SK-N-SH (cell line): ENCODE measurements around the gene CADM1. TPM values are rescaled to one million over a fixed set of nuclear protein-coding genes. Genes with fewer than 3 reads are reported as not detected.

Experiments
- CTCF ChIA-PET: fragments of 300-600, 350-600 bp; formaldehyde crosslinking; extraction: SDS; loops from one replicate; lab custom pipeline; 2021; lab: Yijun Ruan, JAX
- POLR2A ChIA-PET: fragments of 350-600 bp; sonication (Branson Sonifier 250); formaldehyde crosslinking; extraction: SDS; loops from one replicate; lab custom pipeline; 2020; ENCODE audit warnings: antibody characterized with exemption, inconsistent platforms; lab: Yijun Ruan, JAX
- DNase-seq: peaks from one replicate; pipeline ENCODE4 v3.0.0; 2012
- H2AFZ ChIP-seq: fragments of 200-600 bp; sonication (generic); 2 replicates; pipeline ENCODE4 v1.8.1; 2016; ENCODE audit warnings: antibody characterized with exemption, mild to moderate bottlenecking, low read depth
- H3F3A ChIP-seq: fragments of 200-600 bp; sonication (generic); replicated peaks from 2 replicates; pipeline ENCODE3; 2016; ENCODE audit warnings: antibody characterized with exemption, mild to moderate bottlenecking; ENCODE audit not compliant: insufficient read depth
- H3K27ac ChIP-seq, 2 experiments: fragments of 200-500 bp in 1 of 2; fragments of 200-600 bp in 1 of 2; sonication (Bioruptor generic) in 1 of 2; sonication (generic), shearing (Covaris generic) in 1 of 2; 2 replicates each; pipeline versions ENCODE4 v1.5.1 to v1.6.1; 2014 to 2016; ENCODE audit warnings: low read depth in 2 of 2, inconsistent platforms in 1 of 2, low read length in 1 of 2, mild to moderate bottlenecking in 1 of 2, mixed read lengths in 1 of 2
- H3K27me3 ChIP-seq: fragments of 200-600 bp; sonication (generic), shearing (Covaris generic); 2 replicates; pipeline ENCODE4 v1.6.1; 2016; ENCODE audit warnings: mixed run types; ENCODE audit not compliant: insufficient read depth
- H3K36me3 ChIP-seq, 2 experiments: fragments of 200-500 bp in 1 of 2; fragments of 200-600 bp in 1 of 2; sonication (Bioruptor generic) in 1 of 2; sonication (generic) in 1 of 2; replicated peaks in 1 of 2; 2 replicates each; pipeline versions ENCODE3 to v1.5.1; 2014 to 2016; ENCODE audit warnings: low read length in 1 of 2, mild to moderate bottlenecking in 1 of 2; ENCODE audit not compliant: insufficient read depth in 2 of 2, control insufficient read depth in 1 of 2
- H3K4me1 ChIP-seq, 2 experiments: fragments of 200-500 bp in 1 of 2; fragments of 200-600 bp in 1 of 2; sonication (Bioruptor generic) in 1 of 2; sonication (generic), shearing (Covaris generic) in 1 of 2; 2 replicates each; pipeline versions ENCODE4 v1.5.1 to v1.6.1; 2014 to 2016; ENCODE audit warnings: low read depth in 1 of 2, low read length in 1 of 2, mixed run types in 1 of 2; ENCODE audit not compliant: insufficient read depth in 2 of 2, control insufficient read depth in 1 of 2
- H3K4me2 ChIP-seq: fragments of 200-600 bp; sonication (generic), shearing (Covaris generic); 2 replicates; pipeline ENCODE4 v1.6.1; 2017; ENCODE audit warnings: mixed run types
- H3K4me3 ChIP-seq, 2 experiments: fragments of 200-500 bp in 1 of 2; fragments of 200-600 bp in 1 of 2; sonication (Bioruptor generic) in 1 of 2; sonication (generic), shearing (Covaris generic) in 1 of 2; 2 replicates each; pipeline versions ENCODE4 v1.5.1 to v1.8.1; 2014 to 2016; ENCODE audit warnings: low read depth in 2 of 2, inconsistent platforms in 1 of 2, low read length in 1 of 2, mild to moderate bottlenecking in 1 of 2, mixed read lengths in 1 of 2, moderate library complexity in 1 of 2
- H3K79me2 ChIP-seq: fragments of 200-600 bp; sonication (generic); 2 replicates; pipeline ENCODE4 v1.8.1; 2017; ENCODE audit warnings: mild to moderate bottlenecking; ENCODE audit not compliant: insufficient read depth
- H3K9ac ChIP-seq: fragments of 200-600 bp; sonication (generic); 2 replicates; pipeline ENCODE4 v1.6.1; 2017; ENCODE audit warnings: mixed run types
- H3K9me2 ChIP-seq: fragments of 200-600 bp; sonication (generic); 2 replicates; pipeline ENCODE4 v1.6.1; 2017; ENCODE audit warnings: mixed run types
- H3K9me3 ChIP-seq: fragments of 200-600 bp; sonication (generic); 2 replicates; pipeline ENCODE4 v1.6.1; 2017; ENCODE audit warnings: mixed run types, mild to moderate bottlenecking, moderate library complexity
- H4K20me1 ChIP-seq: fragments of 200-600 bp; sonication (generic); 2 replicates; pipeline ENCODE4 v1.6.1; 2017; ENCODE audit warnings: mild to moderate bottlenecking, mixed run types; ENCODE audit not compliant: insufficient read depth
- CHD2 ChIP-seq: fragments of 150-350 bp; IDR thresholded peaks from 2 replicates; pipeline ENCODE4 v1.6.1; 2018; ENCODE audit warnings: low read length; ENCODE audit not compliant: partially characterized antibody
- EP300 ChIP-seq, 2 experiments: IDR thresholded peaks; 2 replicates each; pipeline versions ENCODE4 v1.4.0 to v1.6.1; 2012; ENCODE audit warnings: borderline replicate concordance in 1 of 2, low read depth in 1 of 2, low read length in 1 of 2
- GATA2 ChIP-seq: sonication (generic); formaldehyde crosslinking; IDR thresholded peaks from 2 replicates; pipeline ENCODE4 v1.5.0; 2020; ENCODE audit warnings: mild to moderate bottlenecking, missing genetic modification reagents
- JUND ChIP-seq: IDR thresholded peaks from 2 replicates; pipeline ENCODE4 v1.4.0; 2012
- NRF1 ChIP-seq: IDR thresholded peaks from 2 replicates; pipeline ENCODE4 v1.6.1; 2012; ENCODE audit warnings: low read depth, mild to moderate bottlenecking, low read length
- RAD21 ChIP-seq: IDR thresholded peaks from 2 replicates; pipeline ENCODE4 v1.6.1; 2012; ENCODE audit warnings: mild to moderate bottlenecking, low read length
- RCOR1 ChIP-seq: fragments of 150-350 bp; IDR thresholded peaks from 2 replicates; pipeline ENCODE4 v1.6.1; 2017; ENCODE audit warnings: antibody characterized with exemption, low read length
- RFX5 ChIP-seq: IDR thresholded peaks from 2 replicates; pipeline ENCODE4 v1.6.1; 2012; ENCODE audit warnings: mild to moderate bottlenecking, improper control_type of control experiment, low read length
- SMC3 ChIP-seq: IDR thresholded peaks from 2 replicates; pipeline ENCODE4 v1.6.1; 2012; ENCODE audit warnings: low read depth, low read length, improper control_type of control experiment
- TCF12 ChIP-seq: IDR thresholded peaks from 2 replicates; pipeline ENCODE4 v1.4.0; 2012
- TEAD4 ChIP-seq: IDR thresholded peaks from 2 replicates; pipeline ENCODE4 v1.4.0; 2012; ENCODE audit warnings: mild to moderate bottlenecking, borderline replicate concordance; ENCODE audit not compliant: insufficient read depth
- YY1 ChIP-seq: IDR thresholded peaks from 2 replicates; pipeline ENCODE4 v1.4.0; 2012; ENCODE audit warnings: low read depth, mild to moderate bottlenecking
- WGBS: methylation state at CpG from one replicate; pipeline ENCODE4 v1.1.6; 2017; ENCODE audit warnings: low lambda C conversion rate; 5-methylcytosine and 5-hydroxymethylcytosine counted together
- polyA plus RNA-seq, 3 experiments: library from polyadenylated mRNA; depleted of rRNA; stranded (reverse); fragments of >200 nt; gene quantifications; 2 replicates each; pipeline ENCODE4 v1.2.3, GENCODE V29; 2012
- TF ChIP-seq, protein P1 (sequence below): IDR thresholded peaks from 2 replicates; pipeline ENCODE4 v1.4.0; 2012; ENCODE audit warnings: low read depth, borderline replicate concordance
- TF ChIP-seq, protein P2 (sequence below): fragments of 150-350 bp; IDR thresholded peaks from 2 replicates; pipeline ENCODE4 v1.6.1; 2016; ENCODE audit warnings: mild to moderate bottlenecking, low read depth, low read length
- TF ChIP-seq, protein P3 (sequence below): fragments of 200-600 bp; sonication (generic); IDR thresholded peaks from 2 replicates; pipeline ENCODE4 v1.6.1; 2017; ENCODE audit warnings: antibody characterized with exemption, mild to moderate bottlenecking, moderate library complexity
- TF ChIP-seq, protein P4 (sequence below): fragments of 150-350 bp; IDR thresholded peaks from 2 replicates; pipeline ENCODE4 v1.6.1; 2017; ENCODE audit warnings: antibody characterized with exemption, low read length, low read depth, borderline replicate concordance

CADM1 gene
- polyA plus RNA-seq, 1 of the 3 experiments (the other 2 are of a cell fraction): 7.9 TPM

DNA sequence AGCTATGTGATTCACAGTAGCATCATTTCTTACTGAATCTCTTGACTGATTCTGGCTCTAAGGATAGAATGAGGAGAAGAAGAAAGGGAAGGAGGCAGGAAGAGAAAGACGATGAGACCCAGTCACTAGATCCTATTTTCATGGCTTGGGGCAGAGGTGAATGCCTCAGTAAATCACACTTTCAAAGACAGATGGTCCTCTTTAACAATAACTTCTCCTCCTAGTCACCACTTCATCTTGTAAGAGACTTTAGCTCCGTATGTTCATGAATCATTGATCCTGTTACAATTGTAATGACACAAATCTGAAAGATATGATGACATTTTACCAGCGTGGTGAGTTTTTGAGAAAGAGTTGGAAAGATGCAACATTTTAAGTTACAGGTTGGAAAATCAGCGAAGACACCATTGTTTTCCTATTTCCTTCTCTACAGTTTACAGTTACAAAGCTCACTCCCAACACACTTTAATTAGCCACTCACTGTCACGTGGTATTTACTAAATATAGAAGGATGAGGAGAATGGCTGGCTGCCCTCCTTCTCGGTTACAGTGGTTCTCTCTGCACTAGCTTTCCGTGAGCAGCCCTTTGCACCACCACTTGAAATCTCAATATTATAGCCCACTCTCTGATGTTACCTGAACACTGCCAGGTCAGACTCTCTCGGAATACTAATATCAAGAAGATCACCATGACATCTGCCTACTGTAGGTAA lies 205.8 kb downstream of the CADM1 start (continued):
- TF ChIP-seq, protein P1, sequence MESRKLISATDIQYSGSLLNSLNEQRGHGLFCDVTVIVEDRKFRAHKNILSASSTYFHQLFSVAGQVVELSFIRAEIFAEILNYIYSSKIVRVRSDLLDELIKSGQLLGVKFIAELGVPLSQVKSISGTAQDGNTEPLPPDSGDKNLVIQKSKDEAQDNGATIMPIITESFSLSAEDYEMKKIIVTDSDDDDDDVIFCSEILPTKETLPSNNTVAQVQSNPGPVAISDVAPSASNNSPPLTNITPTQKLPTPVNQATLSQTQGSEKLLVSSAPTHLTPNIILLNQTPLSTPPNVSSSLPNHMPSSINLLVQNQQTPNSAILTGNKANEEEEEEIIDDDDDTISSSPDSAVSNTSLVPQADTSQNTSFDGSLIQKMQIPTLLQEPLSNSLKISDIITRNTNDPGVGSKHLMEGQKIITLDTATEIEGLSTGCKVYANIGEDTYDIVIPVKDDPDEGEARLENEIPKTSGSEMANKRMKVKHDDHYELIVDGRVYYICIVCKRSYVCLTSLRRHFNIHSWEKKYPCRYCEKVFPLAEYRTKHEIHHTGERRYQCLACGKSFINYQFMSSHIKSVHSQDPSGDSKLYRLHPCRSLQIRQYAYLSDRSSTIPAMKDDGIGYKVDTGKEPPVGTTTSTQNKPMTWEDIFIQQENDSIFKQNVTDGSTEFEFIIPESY: no peak
- TF ChIP-seq RAD21: no peak
- TF ChIP-seq, protein P2, sequence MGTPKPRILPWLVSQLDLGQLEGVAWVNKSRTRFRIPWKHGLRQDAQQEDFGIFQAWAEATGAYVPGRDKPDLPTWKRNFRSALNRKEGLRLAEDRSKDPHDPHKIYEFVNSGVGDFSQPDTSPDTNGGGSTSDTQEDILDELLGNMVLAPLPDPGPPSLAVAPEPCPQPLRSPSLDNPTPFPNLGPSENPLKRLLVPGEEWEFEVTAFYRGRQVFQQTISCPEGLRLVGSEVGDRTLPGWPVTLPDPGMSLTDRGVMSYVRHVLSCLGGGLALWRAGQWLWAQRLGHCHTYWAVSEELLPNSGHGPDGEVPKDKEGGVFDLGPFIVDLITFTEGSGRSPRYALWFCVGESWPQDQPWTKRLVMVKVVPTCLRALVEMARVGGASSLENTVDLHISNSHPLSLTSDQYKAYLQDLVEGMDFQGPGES: no peak
- TF ChIP-seq, protein P3, sequence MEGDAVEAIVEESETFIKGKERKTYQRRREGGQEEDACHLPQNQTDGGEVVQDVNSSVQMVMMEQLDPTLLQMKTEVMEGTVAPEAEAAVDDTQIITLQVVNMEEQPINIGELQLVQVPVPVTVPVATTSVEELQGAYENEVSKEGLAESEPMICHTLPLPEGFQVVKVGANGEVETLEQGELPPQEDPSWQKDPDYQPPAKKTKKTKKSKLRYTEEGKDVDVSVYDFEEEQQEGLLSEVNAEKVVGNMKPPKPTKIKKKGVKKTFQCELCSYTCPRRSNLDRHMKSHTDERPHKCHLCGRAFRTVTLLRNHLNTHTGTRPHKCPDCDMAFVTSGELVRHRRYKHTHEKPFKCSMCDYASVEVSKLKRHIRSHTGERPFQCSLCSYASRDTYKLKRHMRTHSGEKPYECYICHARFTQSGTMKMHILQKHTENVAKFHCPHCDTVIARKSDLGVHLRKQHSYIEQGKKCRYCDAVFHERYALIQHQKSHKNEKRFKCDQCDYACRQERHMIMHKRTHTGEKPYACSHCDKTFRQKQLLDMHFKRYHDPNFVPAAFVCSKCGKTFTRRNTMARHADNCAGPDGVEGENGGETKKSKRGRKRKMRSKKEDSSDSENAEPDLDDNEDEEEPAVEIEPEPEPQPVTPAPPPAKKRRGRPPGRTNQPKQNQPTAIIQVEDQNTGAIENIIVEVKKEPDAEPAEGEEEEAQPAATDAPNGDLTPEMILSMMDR: no peak

DNA sequence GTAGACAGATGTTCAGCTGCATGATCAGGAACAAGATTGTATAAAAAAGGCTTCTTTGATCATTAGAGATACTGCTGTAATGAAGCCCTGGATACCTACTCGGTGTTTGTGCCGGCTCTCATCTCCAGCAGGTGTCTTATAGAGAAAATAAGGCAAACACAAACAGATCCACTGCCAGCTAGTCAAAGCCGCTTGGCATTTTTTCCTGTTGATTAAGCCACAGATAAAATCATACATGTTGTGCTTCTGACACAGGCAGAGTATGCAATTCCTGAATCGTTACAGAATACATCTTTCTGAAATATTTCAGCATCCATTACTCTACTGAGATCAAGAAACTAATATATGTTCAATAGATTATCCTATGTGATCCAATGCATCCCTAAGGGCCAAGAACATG lies 206.9 kb downstream of the CADM1 start:
- Histone ChIP-seq H3K9me3 (no peaks in the 10 kb centered on the region), H3K4me2 (no peak overlapping the region), H3F3A (no peaks in the 10 kb centered on the region), H3K27ac (peak overlapping the region in 1 of 2 experiments; percentile 53; a peak in 2 of 4 replicates), H3K4me3 (no peak overlapping the region), H3K4me1 (peaks cover 0 to 29% of the 10 kb centered on the region in 2 experiments; a peak in 2 of 4 replicates), H3K79me2 (no peaks in the 10 kb centered on the region)
- CTCF ChIA-PET: interaction anchor here (0.6 to 2.3 kb wide), 4 partner anchors 9 to 1394 kb away, joined by 3 to 7 read pairs (median 3); no protein-coding TSS in a partner anchor
- WGBS: 51% methylated on average over 4 of the region's 4 CpGs
- no peak for DNase-seq
- no peak for TF ChIP-seq RCOR1
- TF ChIP-seq, protein P4, sequence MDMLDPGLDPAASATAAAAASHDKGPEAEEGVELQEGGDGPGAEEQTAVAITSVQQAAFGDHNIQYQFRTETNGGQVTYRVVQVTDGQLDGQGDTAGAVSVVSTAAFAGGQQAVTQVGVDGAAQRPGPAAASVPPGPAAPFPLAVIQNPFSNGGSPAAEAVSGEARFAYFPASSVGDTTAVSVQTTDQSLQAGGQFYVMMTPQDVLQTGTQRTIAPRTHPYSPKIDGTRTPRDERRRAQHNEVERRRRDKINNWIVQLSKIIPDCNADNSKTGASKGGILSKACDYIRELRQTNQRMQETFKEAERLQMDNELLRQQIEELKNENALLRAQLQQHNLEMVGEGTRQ: no peak
- no peak for TF ChIP-seq NRF1
- TF ChIP-seq EP300 (IDR thresholded peaks at IDR 0.05; ENCODE audit: borderline replicate concordance in 1 of 2, low read depth in 1 of 2, low read length in 1 of 2): 0 out of 4 replicates have a peak, but pooled peaks of 1 of the 2 experiments have one; percentile 7
- TF ChIP-seq GATA2 (CRISPR knock-in tag): 0 out of 2 replicates have a peak, but pooled peaks have one; percentile 29
- TF ChIP-seq TCF12: no peak
- TF ChIP-seq YY1: no peak
- TF ChIP-seq JUND: no peak
- TF ChIP-seq TEAD4: no peak
- TF ChIP-seq RFX5: no peak
- peak; percentile 8 for TF ChIP-seq CHD2
- no peak for TF ChIP-seq SMC3
- TF ChIP-seq, all 33 proteins: peak for 3
- Histone ChIP-seq H3K36me3 (no peaks in the 10 kb centered on the region), H4K20me1 (no peaks in the 10 kb centered on the region), H3K9me2 (no peaks in the 10 kb centered on the region), H2AFZ (no peak overlapping the region), H3K9ac (no peak overlapping the region), H3K27me3 (no peaks in the 10 kb centered on the region)
- POLR2A ChIA-PET: no interaction called here
